Endodermal cell (in vitro differentiated cells): Measurements from ENCODE around the gene MAN1A2. TPM values are rescaled to one million over a fixed set of nuclear protein-coding genes. Genes with fewer than 3 reads are reported as not detected.

Source experiments
- DNase-seq: peaks from one replicate; pipeline ENCODE4 v3.0.0-alpha.2; 2017
- H3K27ac ChIP-seq: 2 replicates; pipeline ENCODE4 v1.5.1; 2013; ENCODE audit warnings: mild to moderate bottlenecking, low read depth, low read length, moderate library complexity
- H3K27me3 ChIP-seq: 2 replicates; pipeline ENCODE4 v1.6.1; 2013; ENCODE audit warnings: mild to moderate bottlenecking, low read length, moderate library complexity; ENCODE audit not compliant: insufficient read depth, control insufficient read depth, poor library complexity, severe bottlenecking
- H3K36me3 ChIP-seq: 2 replicates; pipeline ENCODE4 v1.7.0; 2013; ENCODE audit warnings: mild to moderate bottlenecking, low read length, moderate library complexity; ENCODE audit not compliant: control insufficient read depth, insufficient read depth
- H3K4me1 ChIP-seq: one replicate; pipeline ENCODE4 v1.7.0; 2013; ENCODE audit warnings: low read length; ENCODE audit not compliant: control insufficient read depth, insufficient read depth
- H3K4me3 ChIP-seq: 2 replicates; pipeline ENCODE4 v1.5.1; 2013; ENCODE audit warnings: mild to moderate bottlenecking, low read length, moderate library complexity
- H3K9ac ChIP-seq: 2 replicates; pipeline ENCODE4 v1.6.1; 2013; ENCODE audit warnings: mild to moderate bottlenecking, low read length, moderate library complexity; ENCODE audit not compliant: poor library complexity, severe bottlenecking; ENCODE audit errors: extremely low read depth
- H3K9me3 ChIP-seq: 2 replicates; pipeline ENCODE4 v1.6.1; 2013; ENCODE audit warnings: mild to moderate bottlenecking, low read length, moderate library complexity; ENCODE audit not compliant: control insufficient read depth
- H3K27ac Mint-ChIP-seq: 2 replicates; pipeline ENCODE4 v1.8.0; 2020; ENCODE audit warnings: mixed read lengths
- H3K27me3 Mint-ChIP-seq: 2 replicates; pipeline ENCODE4 v1.8.0; 2021; ENCODE audit warnings: mild to moderate bottlenecking, mixed read lengths; ENCODE audit not compliant: insufficient read depth
- H3K36me3 Mint-ChIP-seq: 2 replicates; pipeline ENCODE4 v1.8.0; 2020; ENCODE audit warnings: low read depth, mixed read lengths
- H3K4me1 Mint-ChIP-seq: 2 replicates; pipeline ENCODE4 v1.8.0; 2020; ENCODE audit warnings: mixed read lengths
- H3K4me3 Mint-ChIP-seq: 2 replicates; pipeline ENCODE4 v1.8.0; 2020; ENCODE audit warnings: mild to moderate bottlenecking, moderate library complexity, mixed read lengths
- H3K9me3 Mint-ChIP-seq: 2 replicates; pipeline ENCODE4 v1.8.0; 2020; ENCODE audit warnings: mild to moderate bottlenecking, mixed read lengths
- WGBS, 2 experiments: methylation state at CpG; one replicate each; pipeline versions ENCODE4 v1.1.5 to v1.1.7; 2013; ENCODE audit warnings: missing lambda C conversion rate in 2 of 2, mixed read lengths in 1 of 2; ENCODE audit not compliant: insufficient coverage in 1 of 2, insufficient read length in 1 of 2; 5-methylcytosine and 5-hydroxymethylcytosine counted together
- total RNA-seq, 2 donors: library from RNA; stranded (reverse); fragmentation: NEBNext Ultra II Directional in 1 of 2; extraction: Animal tissue kit (Norgen Biotek cat#: 25700) in 1 of 2; gene quantifications; 2 replicates in 1 of 2; 3 replicates in 1 of 2; pipeline ENCODE4 v1.2.1, GENCODE V29; 2021
- TF ChIP-seq, protein P1 (sequence below): fragments of 200-600 bp; sonication (generic); conservative IDR thresholded peaks from 2 replicates; pipeline ENCODE4 v1.5.0; 2021; ENCODE audit warnings: antibody characterized with exemption, mild to moderate bottlenecking

The MAN1A2 gene
- total RNA-seq, 2 donors from 2014 or later = 33.3 to 40.9 TPM

DNA sequence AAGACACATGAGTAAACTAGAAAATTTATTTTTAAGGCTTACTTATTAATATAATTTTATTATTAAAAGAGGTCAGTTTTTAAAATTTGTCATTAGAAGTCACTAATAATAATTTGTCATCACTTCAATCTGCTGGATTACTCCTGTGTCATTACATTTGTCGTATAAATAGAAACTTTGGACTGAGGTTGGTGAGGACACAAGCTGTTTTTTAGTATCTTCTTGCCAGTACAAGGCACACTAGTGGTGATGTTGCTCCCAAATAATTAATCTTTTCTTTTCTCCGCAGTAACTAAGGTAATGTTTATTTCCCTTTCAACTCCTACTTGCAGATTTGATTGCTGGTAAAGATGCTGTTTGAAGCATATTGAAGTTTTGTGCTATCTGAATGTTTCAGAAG lies 179.2 kb downstream of the MAN1A2 start:
- no peaks in the 10 kb centered on the region for H3K9me3 Mint-ChIP-seq
- no peak overlapping the region for H3K9ac ChIP-seq
- no peak overlapping the region for H3K4me3 ChIP-seq
- 98 to 100% methylated on average over 1 to 2 of the region's 2 CpGs for WGBS, 2 experiments
- no peak overlapping the region for H3K27ac ChIP-seq
- no peak overlapping the region for H3K4me3 Mint-ChIP-seq
- no peaks in the 10 kb centered on the region for H3K36me3 Mint-ChIP-seq
- no peak overlapping the region for H3K27ac Mint-ChIP-seq
- TF ChIP-seq, protein P1, sequence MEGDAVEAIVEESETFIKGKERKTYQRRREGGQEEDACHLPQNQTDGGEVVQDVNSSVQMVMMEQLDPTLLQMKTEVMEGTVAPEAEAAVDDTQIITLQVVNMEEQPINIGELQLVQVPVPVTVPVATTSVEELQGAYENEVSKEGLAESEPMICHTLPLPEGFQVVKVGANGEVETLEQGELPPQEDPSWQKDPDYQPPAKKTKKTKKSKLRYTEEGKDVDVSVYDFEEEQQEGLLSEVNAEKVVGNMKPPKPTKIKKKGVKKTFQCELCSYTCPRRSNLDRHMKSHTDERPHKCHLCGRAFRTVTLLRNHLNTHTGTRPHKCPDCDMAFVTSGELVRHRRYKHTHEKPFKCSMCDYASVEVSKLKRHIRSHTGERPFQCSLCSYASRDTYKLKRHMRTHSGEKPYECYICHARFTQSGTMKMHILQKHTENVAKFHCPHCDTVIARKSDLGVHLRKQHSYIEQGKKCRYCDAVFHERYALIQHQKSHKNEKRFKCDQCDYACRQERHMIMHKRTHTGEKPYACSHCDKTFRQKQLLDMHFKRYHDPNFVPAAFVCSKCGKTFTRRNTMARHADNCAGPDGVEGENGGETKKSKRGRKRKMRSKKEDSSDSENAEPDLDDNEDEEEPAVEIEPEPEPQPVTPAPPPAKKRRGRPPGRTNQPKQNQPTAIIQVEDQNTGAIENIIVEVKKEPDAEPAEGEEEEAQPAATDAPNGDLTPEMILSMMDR = no peak
- H3K4me1 Mint-ChIP-seq = no peaks in the 10 kb centered on the region
- no peaks in the 10 kb centered on the region for H3K4me1 ChIP-seq
- H3K9me3 ChIP-seq = no peaks in the 10 kb centered on the region
- no peak for DNase-seq
- no peaks in the 10 kb centered on the region for H3K27me3 Mint-ChIP-seq
- no peaks in the 10 kb centered on the region for H3K36me3 ChIP-seq
- no peaks in the 10 kb centered on the region for H3K27me3 ChIP-seq

DNA sequence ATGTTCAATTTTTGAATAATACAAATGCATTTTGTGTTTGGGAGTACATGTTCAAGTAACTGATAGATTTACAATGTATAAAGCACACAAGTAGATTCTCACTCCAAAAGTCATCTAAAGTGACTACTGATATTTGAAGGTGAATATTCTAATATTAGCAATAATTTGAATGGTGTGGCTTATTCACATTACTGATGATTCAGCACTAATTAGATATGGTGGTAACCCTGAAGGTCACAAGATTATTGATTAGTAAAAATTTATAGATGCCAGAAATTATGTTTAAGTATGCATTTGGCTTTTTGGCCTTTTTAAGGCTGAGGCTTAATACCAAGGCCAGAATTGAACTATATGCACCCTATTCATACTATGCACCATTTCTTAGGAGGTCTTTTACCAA lies 186.2 kb downstream of the MAN1A2 start:
- TF ChIP-seq, protein P1 = no peak
- Histone ChIP-seq H3K9ac (no peak overlapping the region), H3K27ac (no peak overlapping the region), H3K4me3 (no peak overlapping the region), H3K27me3 (no peaks in the 10 kb centered on the region), H3K9me3 (no peaks in the 10 kb centered on the region), H3K4me1 (no peaks in the 10 kb centered on the region), H3K36me3 (no peaks in the 10 kb centered on the region)
- Mint-ChIP-seq H3K4me1 (no peaks in the 10 kb centered on the region), H3K36me3 (no peaks in the 10 kb centered on the region), H3K9me3 (peaks cover 14% of the 10 kb centered on the region), H3K4me3 (no peak overlapping the region), H3K27me3 (peaks cover 3% of the 10 kb centered on the region), H3K27ac (no peak overlapping the region)
- no peak for DNase-seq

DNA sequence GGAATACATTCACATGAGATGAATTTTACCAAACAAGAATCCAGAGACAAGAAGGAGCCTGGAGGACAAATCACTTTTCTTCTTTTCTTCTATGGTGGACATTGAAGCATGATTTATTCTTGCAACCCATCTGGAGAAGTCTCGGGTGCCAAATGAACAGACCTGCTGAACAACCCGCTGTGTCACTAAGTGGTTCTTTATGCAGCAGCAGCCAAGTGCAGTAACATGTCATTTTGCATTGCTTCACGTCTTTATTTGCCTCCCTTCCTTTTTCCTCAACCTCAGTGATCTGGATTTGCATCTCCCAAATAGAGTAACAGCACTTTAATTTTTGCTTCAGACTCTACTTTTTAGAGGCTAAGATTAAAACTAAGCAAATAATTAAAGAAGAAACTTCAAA lies 188.6 kb downstream of the MAN1A2 start:
- peaks cover 20% of the 10 kb centered on the region for H3K27me3 Mint-ChIP-seq
- DNase-seq = no peak
- no peak overlapping the region for H3K4me3 ChIP-seq
- H3K9me3 Mint-ChIP-seq = peaks cover 30% of the 10 kb centered on the region
- H3K27me3 ChIP-seq = no peaks in the 10 kb centered on the region
- no peak overlapping the region for H3K27ac ChIP-seq
- 74 to 84% methylated on average over 3 of the region's 3 CpGs for whole genome bisulfite sequencing, 2 experiments
- TF ChIP-seq, protein P1 = no peak
- H3K4me3 Mint-ChIP-seq = no peak overlapping the region
- H3K36me3 ChIP-seq = no peaks in the 10 kb centered on the region
- H3K9me3 ChIP-seq = no peaks in the 10 kb centered on the region
- no peak overlapping the region for H3K27ac Mint-ChIP-seq
- H3K9ac ChIP-seq = no peak overlapping the region
- H3K4me1 ChIP-seq = no peaks in the 10 kb centered on the region
- peaks cover 2% of the 10 kb centered on the region for H3K36me3 Mint-ChIP-seq
- no peaks in the 10 kb centered on the region for H3K4me1 Mint-ChIP-seq
